Activated naive CD4-positive, alpha-beta T cell treated with anti-CD3 and anti-CD28 coated beads for 36 hours (primary cell): Measurements from ENCODE around the gene LRCH1. TPM values are rescaled to one million over a fixed set of nuclear protein-coding genes. Genes with fewer than 3 reads are reported as not detected.

ENCODE experiments used
- CTCF ChIA-PET: fragments of 350-600 bp; sonication (Branson Sonifier 250); formaldehyde crosslinking; loops from one replicate; lab custom pipeline; 2021; ENCODE audit warnings: antibody characterized with exemption; lab: Charles Lee
- DNase-seq: peaks from one replicate; pipeline ENCODE4 v3.0.0-alpha.2; 2020
- H3K27ac Mint-ChIP-seq: one replicate; pipeline ENCODE4 v1.8.0; 2021; ENCODE audit warnings: mild to moderate bottlenecking, mixed read lengths
- H3K27me3 Mint-ChIP-seq: one replicate; pipeline ENCODE4 v1.8.0; 2021; ENCODE audit warnings: low read depth, mixed read lengths
- H3K36me3 Mint-ChIP-seq: one replicate; pipeline ENCODE4 v1.8.0; 2021; ENCODE audit warnings: low read depth, mixed read lengths
- H3K4me1 Mint-ChIP-seq: one replicate; pipeline ENCODE4 v1.8.0; 2021; ENCODE audit warnings: low read depth, mixed read lengths
- H3K4me3 Mint-ChIP-seq: one replicate; pipeline ENCODE4 v1.8.0; 2021; ENCODE audit warnings: mild to moderate bottlenecking, moderate library complexity, mixed read lengths
- H3K9me3 Mint-ChIP-seq: one replicate; pipeline ENCODE4 v1.8.0; 2021; ENCODE audit warnings: mixed read lengths
- intact Hi-C: fragments of 100-400 bp; cut with micrococcal nuclease; formaldehyde crosslinking; loops from one replicate; pipeline ENCODE4 v1.15.1; 2023
- total RNA-seq, 2 experiments: library from RNA; stranded (reverse); gene quantifications; one replicate each; pipeline ENCODE4 v1.2.3, GENCODE V29; 2021

The LRCH1 gene
- total RNA-seq, 2 experiments from 2014 or later, result 14.6 to 15.1 TPM

DNA sequence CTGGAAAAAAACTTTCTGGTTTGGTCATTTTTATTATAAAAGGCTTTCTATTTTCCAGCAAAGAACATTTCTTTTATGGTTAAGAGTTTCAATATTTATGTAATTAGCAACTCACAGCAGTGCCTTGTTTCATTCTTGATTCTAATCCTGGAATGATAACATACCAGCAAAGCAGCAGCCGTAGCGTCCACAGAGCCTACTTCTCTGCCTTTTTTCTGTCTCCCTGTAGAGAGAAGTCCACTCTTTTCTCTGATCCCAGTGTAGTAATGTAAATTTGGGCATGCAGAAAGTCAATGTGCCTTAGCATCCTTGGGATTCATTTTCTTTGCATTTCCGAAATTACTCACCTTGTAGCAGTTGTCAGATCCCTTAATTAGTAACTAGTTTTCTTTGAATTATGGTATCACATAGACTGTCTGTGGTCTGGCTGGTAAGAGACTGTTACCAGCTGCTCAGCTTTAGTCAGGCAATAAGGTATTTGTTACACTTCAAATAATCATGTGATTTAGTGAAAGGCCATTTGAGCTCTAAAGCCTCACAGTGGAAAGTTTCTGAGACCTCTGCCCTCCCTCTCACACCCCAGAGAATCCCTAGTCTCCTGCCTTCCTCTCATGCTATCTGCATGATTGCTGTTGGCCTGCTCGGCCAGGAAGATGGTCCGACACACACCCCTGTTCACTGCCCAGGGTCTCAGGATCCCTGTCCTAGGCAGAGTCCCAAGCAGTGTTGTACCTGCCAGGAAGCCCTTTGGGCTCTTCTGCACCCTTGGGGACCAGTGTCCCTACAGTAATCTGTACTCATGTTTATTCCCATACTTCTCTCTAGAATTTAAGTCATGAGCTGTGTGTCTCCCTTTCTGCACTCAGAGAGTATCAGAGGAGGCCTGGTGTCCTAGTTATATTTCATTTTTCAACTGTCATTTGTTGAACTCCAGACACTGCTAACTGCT, 86.3 kb downstream of the LRCH1 start:
- no peak for DNase-seq
- no peaks in the 10 kb centered on the region for H3K27me3 Mint-ChIP-seq
- peaks cover 38% of the 10 kb centered on the region for H3K4me1 Mint-ChIP-seq
- H3K4me3 Mint-ChIP-seq, result no peak overlapping the region
- CTCF ChIA-PET, result interaction anchor here (0.5 to 1.3 kb wide), 2 partner anchors 10 to 21 kb away, joined by 3 to 5 read pairs; no protein-coding TSS in a partner anchor
- peaks cover 5% of the 10 kb centered on the region for H3K36me3 Mint-ChIP-seq
- no peak overlapping the region for H3K27ac Mint-ChIP-seq
- H3K9me3 Mint-ChIP-seq, result no peaks in the 10 kb centered on the region
- intact Hi-C loops, result no loop called here

DNA sequence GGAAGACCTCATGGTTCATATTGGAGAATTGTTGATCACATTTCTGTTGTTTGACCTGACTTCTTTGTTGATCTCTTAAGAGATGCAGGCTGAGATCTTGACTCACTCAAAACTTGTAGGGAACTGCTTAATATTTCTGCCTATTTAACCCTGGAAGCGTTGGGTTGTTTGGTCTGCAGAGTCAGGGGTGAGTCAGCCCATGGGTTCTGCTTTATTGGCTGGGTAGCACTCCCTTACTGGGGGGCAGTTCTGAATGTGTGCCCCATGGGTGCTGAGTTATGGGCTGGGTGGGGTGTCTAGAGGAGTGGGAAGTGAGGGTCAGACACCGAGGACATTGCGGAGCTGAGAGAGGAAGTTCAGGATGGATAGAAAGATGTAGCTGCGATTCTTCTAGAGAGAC, 87.9 kb downstream of the LRCH1 start:
- H3K27ac Mint-ChIP-seq, result no peak overlapping the region
- no peak overlapping the region for H3K4me3 Mint-ChIP-seq
- H3K36me3 Mint-ChIP-seq, result peaks cover 5% of the 10 kb centered on the region
- CTCF ChIA-PET, result interaction anchor here (1.3 kb wide), 1 partner anchor 12 kb away, joined by 5 read pairs; no protein-coding TSS in a partner anchor
- DNase-seq, result no peak
- H3K27me3 Mint-ChIP-seq, result no peaks in the 10 kb centered on the region
- peaks cover 36% of the 10 kb centered on the region for H3K4me1 Mint-ChIP-seq
- H3K9me3 Mint-ChIP-seq, result no peaks in the 10 kb centered on the region
- intact Hi-C loops, result no loop called here

DNA sequence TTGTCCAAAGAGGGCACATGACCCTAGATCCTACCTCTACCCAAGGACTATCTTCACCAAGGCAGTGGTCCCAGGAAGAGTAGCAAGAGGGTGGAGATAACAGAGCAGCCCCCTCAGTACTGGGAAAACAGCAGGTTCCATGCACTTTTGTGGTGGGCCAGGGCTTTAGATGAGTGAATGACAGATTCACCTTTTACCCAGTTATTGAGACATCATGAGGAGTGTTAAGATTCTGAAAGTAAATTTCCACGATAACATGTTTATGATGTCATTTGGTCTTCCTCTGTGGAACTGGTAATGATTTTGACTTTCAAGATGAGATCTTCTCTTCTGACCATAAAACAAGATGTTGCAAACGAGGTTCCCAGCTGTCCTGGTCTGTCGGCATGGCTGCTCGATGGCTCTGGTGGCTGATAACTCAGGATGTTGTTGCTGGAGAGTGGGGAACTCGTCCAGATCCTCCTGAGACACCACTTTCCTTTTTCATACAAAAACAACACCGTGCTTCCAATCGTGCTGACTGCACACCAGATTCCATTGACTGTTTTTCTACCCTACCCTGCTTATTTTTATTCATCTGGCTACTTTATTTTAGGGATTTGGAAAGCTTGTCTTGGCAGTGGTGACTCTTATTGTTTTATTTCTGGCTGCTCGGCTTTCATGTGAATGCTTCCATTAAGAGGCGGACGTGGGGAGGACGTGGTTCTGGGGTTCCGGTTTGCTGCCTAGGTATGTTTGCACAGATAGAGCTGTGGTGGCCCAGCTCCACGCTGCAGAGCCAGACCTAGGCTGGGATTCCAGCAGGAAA, 88.5 kb downstream of the LRCH1 start:
- intact Hi-C loops, result no loop called here
- Mint-ChIP-seq H3K36me3 (peaks cover 4% of the 10 kb centered on the region), H3K27ac (no peak overlapping the region)

DNA sequence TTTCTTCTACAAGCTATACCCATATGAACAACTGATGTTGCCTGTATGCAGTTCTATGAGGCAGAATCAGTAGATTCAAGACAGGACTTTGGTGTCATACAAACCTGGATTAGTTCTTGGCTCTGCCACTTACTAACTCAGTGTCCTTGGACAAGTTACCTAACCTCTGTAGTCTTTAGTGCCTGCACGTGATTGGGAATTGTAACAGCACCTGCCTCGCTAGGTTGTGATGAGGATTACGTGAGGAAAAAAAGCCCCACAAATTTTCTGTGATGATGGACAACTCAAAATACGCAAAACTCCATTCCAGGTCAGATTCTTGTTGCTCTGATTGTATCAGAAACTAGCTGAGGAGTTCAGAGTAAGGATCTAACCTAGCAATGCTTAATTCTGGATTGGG, 89.3 kb downstream of the LRCH1 start:
- Mint-ChIP-seq H3K4me3 (no peak overlapping the region), H3K27me3 (no peaks in the 10 kb centered on the region), H3K9me3 (no peaks in the 10 kb centered on the region), H3K36me3 (no peaks in the 10 kb centered on the region), H3K4me1 (peaks cover 33% of the 10 kb centered on the region), H3K27ac (no peak overlapping the region)
- intact Hi-C loops, result no loop called here
- DNase-seq, result no peak
- CTCF ChIA-PET, result interaction anchor here (1.2 kb wide), 1 partner anchor 51 kb away, joined by 3 read pairs; no protein-coding TSS in a partner anchor

More for the DNA sequence above, 88.5 kb downstream of the LRCH1 start:
- Mint-ChIP-seq H3K9me3 (no peaks in the 10 kb centered on the region), H3K4me1 (peaks cover 35% of the 10 kb centered on the region), H3K4me3 (no peak overlapping the region), H3K27me3 (no peaks in the 10 kb centered on the region)
- DNase-seq, result no peak
- CTCF ChIA-PET, result interaction anchor here (1.2 kb wide), 1 partner anchor 50 kb away, joined by 3 read pairs; no protein-coding TSS in a partner anchor

DNA sequence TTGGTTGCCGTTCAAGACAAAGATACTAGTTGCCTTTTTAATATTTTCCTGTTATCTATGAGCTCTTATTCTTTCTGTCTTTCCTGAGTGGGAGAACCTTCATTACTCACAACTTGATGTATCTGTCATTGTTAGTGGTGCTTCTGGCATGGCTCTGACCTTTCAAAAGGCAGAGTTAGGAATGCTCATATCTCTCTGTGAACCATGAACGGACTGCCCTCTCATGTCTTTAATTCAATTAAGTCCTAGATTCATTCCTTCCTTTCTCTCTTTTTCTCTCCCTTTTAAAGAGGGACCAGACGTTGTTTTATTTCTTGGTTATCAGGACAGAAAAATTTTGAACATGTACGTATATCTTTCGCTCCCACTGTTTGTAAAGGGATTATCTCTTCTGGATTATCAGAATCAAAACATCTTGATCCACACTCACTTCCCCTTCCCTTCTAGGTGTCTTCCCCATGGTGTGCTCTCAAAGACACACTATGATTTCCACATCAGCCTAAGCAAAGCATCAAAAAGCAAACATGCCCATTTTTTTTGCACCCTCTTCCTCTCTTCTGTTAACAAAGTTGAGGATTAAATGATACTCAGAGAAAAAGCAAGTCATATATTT, 90.3 kb downstream of the LRCH1 start:
- intact Hi-C loops, result no loop called here
- Mint-ChIP-seq H3K4me3 (no peak overlapping the region), H3K27ac (no peak overlapping the region), H3K4me1 (peaks cover 37% of the 10 kb centered on the region), H3K27me3 (no peaks in the 10 kb centered on the region), H3K9me3 (no peaks in the 10 kb centered on the region), H3K36me3 (no peaks in the 10 kb centered on the region)
- DNase-seq, result no peak
- CTCF ChIA-PET, result no interaction called here

DNA sequence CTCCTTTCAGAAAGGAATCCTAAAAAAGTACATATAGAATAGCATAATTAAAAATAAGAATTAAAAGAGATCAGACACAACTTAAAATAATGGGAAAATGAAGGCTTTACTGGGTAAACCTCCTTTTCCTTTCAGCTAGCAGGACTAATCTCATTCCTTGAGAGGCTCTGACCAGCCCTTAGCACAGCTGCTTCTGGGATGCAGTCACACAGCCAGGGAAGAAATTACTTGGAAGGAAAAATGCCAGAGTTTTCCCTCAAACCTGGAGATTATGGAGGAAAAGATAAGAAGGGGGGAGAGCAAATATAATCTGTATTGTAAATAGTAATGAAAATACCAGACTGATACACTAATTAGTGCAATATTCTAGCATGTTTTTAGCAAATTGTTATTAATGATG, 91.8 kb downstream of the LRCH1 start:
- H3K9me3 Mint-ChIP-seq, result no peaks in the 10 kb centered on the region
- no peak for DNase-seq
- H3K4me3 Mint-ChIP-seq, result no peak overlapping the region
- no peaks in the 10 kb centered on the region for H3K27me3 Mint-ChIP-seq
- H3K27ac Mint-ChIP-seq, result no peak overlapping the region
- peaks cover 35% of the 10 kb centered on the region for H3K4me1 Mint-ChIP-seq
- intact Hi-C loops, result no loop called here
- CTCF ChIA-PET, result interaction anchor here (1.5 kb wide), 1 partner anchor 93 kb away, joined by 5 read pairs; no protein-coding TSS in a partner anchor
- no peaks in the 10 kb centered on the region for H3K36me3 Mint-ChIP-seq

DNA sequence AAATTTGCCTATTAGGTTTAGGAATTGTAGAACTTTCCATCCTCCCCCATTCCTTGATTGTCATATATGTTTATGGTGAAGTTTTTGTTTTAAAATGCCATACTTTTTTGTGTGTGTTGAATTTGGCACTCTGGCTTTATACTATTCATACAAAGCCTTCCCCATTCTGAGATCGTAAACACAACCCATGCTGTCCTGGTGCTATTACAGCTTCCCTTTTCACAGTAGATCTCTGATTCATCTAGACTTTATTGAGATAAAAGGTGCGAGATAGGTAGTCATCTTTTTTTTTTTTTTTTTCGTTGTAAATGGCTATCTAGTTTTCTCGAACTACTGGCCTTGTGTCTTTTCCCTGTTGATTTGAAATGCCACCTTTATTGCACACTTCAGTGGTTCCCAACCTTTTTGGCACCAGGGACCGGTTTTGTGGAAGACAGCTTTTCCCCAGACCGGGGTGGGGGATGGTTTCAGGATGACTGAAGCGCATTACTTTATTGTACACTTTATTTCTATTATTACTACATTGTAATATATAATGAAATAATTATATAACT, 94.6 kb downstream of the LRCH1 start:
- Mint-ChIP-seq H3K4me1 (peaks cover 38% of the 10 kb centered on the region), H3K9me3 (no peaks in the 10 kb centered on the region), H3K27ac (no peak overlapping the region), H3K27me3 (no peaks in the 10 kb centered on the region), H3K36me3 (peaks cover 12% of the 10 kb centered on the region), H3K4me3 (no peak overlapping the region)
- CTCF ChIA-PET, result interaction anchor here (0.7 to 1.8 kb wide), 3 partner anchors 18 to 96 kb away, joined by 3 to 6 read pairs (median 4); no protein-coding TSS in a partner anchor
- intact Hi-C loops, result no loop called here
- no peak for DNase-seq

DNA sequence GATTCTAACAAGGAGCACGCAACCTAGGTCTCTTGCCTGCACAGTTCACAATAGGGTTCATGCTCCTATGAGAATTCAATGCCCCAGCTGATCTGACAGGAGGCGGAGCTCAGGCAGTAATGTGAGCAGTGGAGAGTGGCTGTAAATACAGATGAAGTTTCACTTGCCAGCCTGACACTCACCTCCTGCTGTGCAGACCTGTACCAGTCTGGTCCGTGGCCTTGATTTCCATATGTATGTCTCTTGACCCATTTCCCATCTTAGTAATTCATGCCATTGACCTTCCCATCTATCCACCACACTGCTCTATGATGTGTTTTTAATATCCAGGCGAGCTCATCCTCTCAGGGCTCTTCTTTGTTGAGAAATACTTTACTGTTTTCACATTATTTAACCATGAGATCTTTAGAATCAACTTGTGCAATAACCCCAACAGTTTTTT, 95.2 kb downstream of the LRCH1 start:
- Mint-ChIP-seq H3K9me3 (no peaks in the 10 kb centered on the region), H3K4me3 (no peak overlapping the region), H3K36me3 (peaks cover 13% of the 10 kb centered on the region), H3K4me1 (peaks cover 36% of the 10 kb centered on the region), H3K27me3 (no peaks in the 10 kb centered on the region), H3K27ac (no peak overlapping the region)
- intact Hi-C loops, result no loop called here
- CTCF ChIA-PET, result no interaction called here
- peak; percentile 33 for DNase-seq

DNA sequence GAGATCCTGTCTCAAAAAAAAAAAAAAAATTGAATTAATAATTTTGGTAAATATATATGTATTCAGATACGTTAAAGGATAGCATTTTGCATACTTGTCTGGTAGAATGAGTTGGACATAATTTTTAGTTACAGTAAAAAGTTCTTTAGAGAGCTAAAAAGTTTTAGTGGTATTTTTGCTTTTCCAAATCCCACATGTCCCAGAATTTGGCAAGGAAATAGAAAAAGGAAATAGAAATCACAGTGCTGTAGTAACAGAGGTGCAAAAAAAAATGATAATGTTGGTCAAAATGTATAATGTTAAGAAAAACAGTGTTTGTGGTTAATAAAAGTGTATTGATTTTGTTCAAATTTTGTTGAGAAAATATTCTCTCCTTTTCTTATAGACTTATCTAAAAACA, 96.8 kb downstream of the LRCH1 start:
- CTCF ChIA-PET, result interaction anchor here (0.9 kb wide), 1 partner anchor 94 kb away, joined by 5 read pairs; no protein-coding TSS in a partner anchor
- Mint-ChIP-seq H3K27me3 (no peaks in the 10 kb centered on the region), H3K36me3 (peaks cover 13% of the 10 kb centered on the region), H3K9me3 (no peaks in the 10 kb centered on the region), H3K4me1 (peaks cover 35% of the 10 kb centered on the region), H3K27ac (no peak overlapping the region), H3K4me3 (no peak overlapping the region)
- intact Hi-C loops, result no loop called here
- DNase-seq, result no peak

DNA sequence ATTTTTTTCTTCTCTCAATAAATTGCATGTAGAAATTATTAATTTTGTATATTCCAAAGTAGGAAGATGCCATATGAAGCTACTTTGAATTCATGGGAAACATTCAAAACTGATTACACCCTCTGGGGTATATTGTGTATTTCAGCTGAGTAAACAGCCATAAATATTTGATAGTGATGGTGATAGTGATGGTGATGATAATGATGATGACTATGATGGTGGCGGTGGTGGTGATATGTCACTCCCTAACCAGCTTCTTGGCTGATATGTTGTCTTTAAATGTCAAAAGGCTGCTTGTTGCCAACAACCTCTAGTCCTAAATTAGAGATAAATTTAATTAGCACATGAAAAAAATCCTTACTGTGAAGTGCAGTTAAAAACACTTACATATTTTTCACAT, 102.0 kb downstream of the LRCH1 start:
- Mint-ChIP-seq H3K27ac (no peak overlapping the region), H3K4me1 (peaks cover 41% of the 10 kb centered on the region), H3K9me3 (no peaks in the 10 kb centered on the region), H3K27me3 (no peaks in the 10 kb centered on the region), H3K4me3 (no peak overlapping the region), H3K36me3 (peaks cover 13% of the 10 kb centered on the region)
- no peak for DNase-seq
- intact Hi-C loops, result loop anchor here (1.0 to 2.0 kb wide), 2 partner anchors 13 to 26 kb away; no protein-coding TSS in a partner anchor
- CTCF ChIA-PET, result interaction anchor here (0.6 to 2.3 kb wide), 4 partner anchors 14 to 103 kb away, joined by 3 to 8 read pairs (median 5); partner anchors contain the start of gene LRCH1

DNA sequence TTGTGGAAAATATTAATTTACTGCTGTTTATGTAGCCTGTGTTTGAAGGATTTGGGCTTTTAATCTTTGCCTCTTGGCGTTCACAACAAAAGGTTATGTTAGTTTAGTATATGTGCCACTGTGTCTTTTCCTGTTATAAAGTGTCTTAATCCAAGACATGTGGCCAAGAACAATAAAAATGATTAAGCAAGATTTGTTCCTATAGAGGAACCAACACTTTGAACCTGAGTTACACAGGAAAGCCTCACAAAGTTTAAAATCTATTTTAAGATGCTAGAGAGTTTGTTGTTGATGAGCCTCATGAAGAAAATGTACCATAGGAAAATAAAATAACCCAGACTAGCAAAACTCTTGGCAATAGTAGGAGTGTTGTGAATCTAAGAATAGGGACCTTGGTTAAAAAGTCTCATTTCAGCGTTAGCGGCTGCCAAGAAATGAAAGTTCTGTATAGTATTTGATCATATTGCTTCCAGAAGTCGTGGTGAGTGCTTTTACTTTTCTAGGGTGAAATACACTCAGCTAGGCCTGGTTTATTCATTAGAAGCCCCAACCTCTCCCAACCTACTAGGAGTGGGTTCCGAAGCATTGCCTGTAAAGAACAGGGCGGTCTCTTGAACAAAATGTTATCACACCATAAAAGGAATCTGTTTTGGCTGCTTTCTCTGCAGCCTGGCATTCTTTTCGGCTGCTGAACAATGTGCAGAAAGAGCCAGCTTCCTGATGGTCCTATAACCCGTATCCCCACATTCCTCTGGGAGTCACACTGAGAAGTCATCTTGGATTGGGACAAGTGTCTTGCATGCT, 102.6 kb downstream of the LRCH1 start:
- no peaks in the 10 kb centered on the region for H3K9me3 Mint-ChIP-seq
- peaks cover 36% of the 10 kb centered on the region for H3K4me1 Mint-ChIP-seq
- DNase-seq, result peak; percentile 12
- no peaks in the 10 kb centered on the region for H3K27me3 Mint-ChIP-seq
- no peak overlapping the region for H3K27ac Mint-ChIP-seq
- no peak overlapping the region for H3K4me3 Mint-ChIP-seq
- CTCF ChIA-PET, result interaction anchor here (0.6 to 2.3 kb wide), 3 partner anchors 21 to 103 kb away, joined by 3 to 8 read pairs (median 3); partner anchors contain the start of gene LRCH1
- peaks cover 14% of the 10 kb centered on the region for H3K36me3 Mint-ChIP-seq
- intact Hi-C loops, result loop anchor here (1.0 to 2.0 kb wide), 6 partner anchors 13 to 315 kb away; no protein-coding TSS in a partner anchor
